GM12878 (cell line): ENCODE data around the gene RARA.

Experiments used
- BCL11A ChIP-seq: IDR thresholded peaks from 2 replicates; pipeline ENCODE4 v1.6.1; 2011; ENCODE audit warnings: low read depth, low read length
- BHLHE40 ChIP-seq, 2 experiments: fragments of 450-650 bp in 1 of 2; IDR thresholded peaks; 2 replicates each; pipeline ENCODE4 v1.6.1; 2011 to 2017; ENCODE audit warnings: low read depth in 2 of 2, borderline replicate concordance in 1 of 2, improper control_type of control experiment in 1 of 2, low read length in 1 of 2, mild to moderate bottlenecking in 1 of 2
- CREB1 ChIP-seq: IDR thresholded peaks from 2 replicates; pipeline ENCODE4 v1.6.1; 2012; ENCODE audit warnings: low read depth, mild to moderate bottlenecking, inconsistent platforms
- FOXK2 ChIP-seq: fragments of 450-650 bp; IDR thresholded peaks from 2 replicates; pipeline ENCODE4 v1.6.1; 2017; ENCODE audit warnings: mild to moderate bottlenecking, moderate library complexity
- MTA2 ChIP-seq: fragments of 450-650 bp; IDR thresholded peaks from 2 replicates; pipeline ENCODE4 v1.6.1; 2016; ENCODE audit warnings: low read depth, mild to moderate bottlenecking, moderate library complexity
- SMAD5 ChIP-seq: IDR thresholded peaks from 2 replicates; pipeline ENCODE4 v1.6.1; 2016; ENCODE audit warnings: antibody characterized with exemption, low read depth
- TARDBP ChIP-seq: IDR thresholded peaks from 2 replicates; pipeline ENCODE4 v1.6.1; 2016; ENCODE audit warnings: borderline replicate concordance
- ZBTB40 ChIP-seq: fragments of 450-650 bp; IDR thresholded peaks from 2 replicates; pipeline ENCODE4 v1.6.1; 2016; ENCODE audit warnings: mild to moderate bottlenecking, moderate library complexity, borderline replicate concordance

DNA sequence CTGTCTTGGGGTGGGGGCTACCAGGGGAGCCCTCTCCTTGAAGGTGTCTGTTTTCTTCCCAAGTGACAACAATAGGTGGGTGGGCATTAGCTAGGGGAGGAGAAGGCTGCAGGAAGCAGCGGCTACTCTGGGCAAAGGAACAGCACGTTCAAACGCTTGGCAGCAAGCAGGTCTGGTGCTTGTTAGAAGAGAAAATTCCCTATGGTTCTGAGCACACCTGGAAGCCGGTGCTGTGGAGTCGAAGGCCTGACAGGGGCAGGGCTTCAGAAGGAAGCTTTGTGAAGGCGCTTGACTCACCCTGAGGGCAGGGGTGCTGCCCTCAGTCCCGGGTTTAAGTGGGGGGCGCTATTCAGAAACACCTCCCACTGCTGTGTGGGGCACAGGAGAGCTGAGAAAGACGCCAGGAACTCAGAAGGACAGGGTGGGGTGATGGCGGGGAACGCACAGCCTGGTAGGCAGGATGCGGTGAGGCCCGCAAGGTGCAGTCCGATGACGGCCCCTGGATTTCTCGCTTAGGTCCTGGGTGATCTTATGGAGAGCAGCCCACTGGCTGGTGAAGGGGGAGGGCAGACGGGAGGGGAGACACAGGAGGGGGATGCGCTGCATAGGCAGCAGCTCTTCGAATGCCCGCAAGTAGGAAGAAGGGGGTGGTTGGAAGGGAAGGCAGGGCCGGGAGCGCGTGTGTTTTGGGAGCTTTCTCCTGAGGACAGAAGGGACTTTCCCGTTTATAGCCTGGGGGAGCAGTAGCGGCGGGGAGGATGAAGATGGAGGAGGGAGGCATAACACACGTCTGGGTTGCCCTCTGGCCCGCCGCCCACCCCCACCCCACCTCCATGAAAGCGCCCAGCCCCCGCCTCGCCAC lies 52.3 kb downstream of the RARA start:
- TF ChIP-seq MTA2 = no peak
- no peak for TF ChIP-seq CREB1
- no peak for TF ChIP-seq FOXK2
- TF ChIP-seq BHLHE40 (IDR thresholded peaks at IDR 0.05; ENCODE audit: borderline replicate concordance in 1 of 2, low read depth in 2 of 2, low read length in 1 of 2) = no peak
- no peak for TF ChIP-seq SMAD5
- no peak for TF ChIP-seq TARDBP
- TF ChIP-seq ZBTB40 = no peak
- no peak for TF ChIP-seq BCL11A
